ENCODE data around the gene HSPG2.
"Not testable (repeated sequence)": the region's sequence is repeated elsewhere in the genome, so short reads cannot be mapped to it uniquely, and the experiment has no call there.

Gene HSPG2

GRCh38 chr1:21937034-21937371 is at the start of gene HSPG2:
Gene HSPG2, minus strand, starts transcription at chr1:21937310. Its CDS starts 93 bp downstream, at chr1:21937217.
- DNase-seq = no peak

DNA sequence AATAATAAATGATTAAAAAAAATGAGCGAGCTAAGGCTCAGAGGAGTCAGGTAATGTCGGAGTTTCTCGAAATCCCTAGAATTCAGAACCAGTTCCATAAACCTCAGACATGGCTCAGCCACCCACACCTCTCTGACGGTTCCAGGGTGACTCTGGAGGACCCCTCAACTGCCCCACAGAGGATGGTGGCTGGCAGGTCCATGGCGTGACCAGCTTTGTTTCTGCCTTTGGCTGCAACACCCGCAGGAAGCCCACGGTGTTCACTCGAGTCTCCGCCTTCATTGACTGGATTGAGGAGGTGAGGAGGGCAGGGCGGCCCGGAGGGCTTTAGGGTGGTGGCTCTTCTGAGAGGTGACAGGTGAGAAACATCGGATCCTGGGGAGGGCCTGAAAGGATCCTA is 49.3 kb upstream of the HSPG2 start:
- not testable (repeated sequence) for DNase-seq

- not testable (repeated sequence) for DNase-seq
These were observed 48.8 kb upstream of the HSPG2 start for GRCh38 chr1:21985893-21986292.

GRCh38 chr1:21983539-21983938 is 46.4 kb upstream of the HSPG2 start:
- DNase-seq = not testable (repeated sequence)

- DNase-seq = not testable (repeated sequence)
These were observed 45.0 kb upstream of the HSPG2 start for GRCh38 chr1:21982122-21982521.

DNA sequence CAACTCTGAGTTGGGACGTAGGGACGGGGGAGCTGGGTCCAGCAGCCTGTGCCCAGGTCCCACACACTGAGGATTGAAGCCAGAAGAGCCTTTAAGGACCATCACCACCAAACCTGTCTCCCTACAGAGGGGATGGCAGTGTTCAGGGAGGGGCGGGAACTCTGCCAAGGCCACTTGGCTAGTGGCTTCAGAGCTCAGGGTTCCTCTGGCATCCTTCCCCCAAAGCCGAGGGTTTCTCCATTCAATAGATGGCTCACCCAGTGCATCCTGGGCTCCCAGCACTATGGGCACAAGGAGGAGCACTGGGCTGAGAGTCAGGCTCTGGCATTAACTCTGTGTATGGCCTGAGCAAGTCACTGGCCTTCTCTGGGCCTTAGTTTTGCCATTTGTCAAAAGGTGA is 44.1 kb upstream of the HSPG2 start:
- not testable (repeated sequence) for DNase-seq

DNA sequence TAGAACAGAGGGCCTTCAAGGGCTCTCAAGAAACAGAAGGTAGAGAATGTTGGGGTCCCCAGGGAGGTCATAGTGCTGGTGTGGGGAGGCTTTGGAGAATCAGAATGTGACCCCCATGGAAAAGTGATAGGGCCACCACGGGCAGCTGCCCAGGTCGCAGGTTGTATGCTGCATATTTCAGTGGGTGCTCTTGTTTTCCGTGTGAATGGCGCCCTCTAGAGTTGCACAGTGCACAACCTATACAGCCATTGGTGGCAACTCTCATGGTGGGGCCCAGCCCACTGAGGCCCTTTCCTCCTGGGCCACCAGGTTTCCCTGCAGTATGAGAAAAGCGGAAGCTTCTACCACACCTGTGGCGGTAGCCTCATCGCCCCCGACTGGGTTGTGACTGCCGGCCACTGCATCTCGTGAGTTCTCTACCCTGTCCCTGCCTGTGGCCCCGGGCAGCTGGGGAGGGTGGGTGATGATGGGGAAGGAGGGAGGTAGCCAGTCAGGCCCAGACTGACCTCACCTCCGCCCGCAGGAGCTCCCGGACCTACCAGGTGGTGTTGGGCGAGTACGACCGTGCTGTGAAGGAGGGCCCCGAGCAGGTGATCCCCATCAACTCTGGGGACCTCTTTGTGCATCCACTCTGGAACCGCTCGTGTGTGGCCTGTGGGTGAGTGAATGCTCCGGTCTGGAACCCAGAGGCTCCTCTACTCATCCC is 43.6 kb upstream of the HSPG2 start:
- not testable (repeated sequence) for DNase-seq

GRCh38 chr1:21978209-21978608 is 41.1 kb upstream of the HSPG2 start:
- not testable (repeated sequence) for DNase-seq

DNA sequence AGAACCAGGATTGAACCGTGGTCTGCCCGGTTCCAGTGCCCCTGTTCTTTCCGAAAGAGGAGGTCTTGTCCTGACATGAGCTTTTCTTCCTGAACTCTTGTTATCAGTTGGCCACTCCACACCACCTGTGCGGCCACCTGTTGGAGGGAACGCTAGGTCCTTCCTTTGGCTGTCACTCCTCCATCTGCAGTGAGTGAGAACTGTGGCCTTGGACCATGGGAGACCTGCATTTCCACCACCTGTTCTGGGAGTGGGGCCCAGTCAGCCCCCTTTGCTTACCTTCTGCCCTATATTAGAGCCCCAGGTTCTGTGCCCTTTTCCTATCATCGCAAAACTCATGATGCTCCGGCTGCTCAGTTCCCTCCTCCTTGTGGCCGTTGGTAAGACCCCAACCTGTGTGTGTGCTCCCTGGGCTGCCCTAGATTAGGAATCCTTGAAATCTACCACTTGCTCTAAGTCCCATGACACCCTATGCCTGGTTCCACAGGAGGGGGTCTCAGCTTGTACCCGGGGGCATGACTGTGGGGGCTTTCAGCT is 39.7 kb upstream of the HSPG2 start, which contains the start of gene CELA3B:
TSS of gene CELA3B (plus strand) at position 320 of the 537 bp plus-strand sequence. CDS start at position 338, 18 bp downstream.
- DNase-seq = not testable (repeated sequence)

DNA sequence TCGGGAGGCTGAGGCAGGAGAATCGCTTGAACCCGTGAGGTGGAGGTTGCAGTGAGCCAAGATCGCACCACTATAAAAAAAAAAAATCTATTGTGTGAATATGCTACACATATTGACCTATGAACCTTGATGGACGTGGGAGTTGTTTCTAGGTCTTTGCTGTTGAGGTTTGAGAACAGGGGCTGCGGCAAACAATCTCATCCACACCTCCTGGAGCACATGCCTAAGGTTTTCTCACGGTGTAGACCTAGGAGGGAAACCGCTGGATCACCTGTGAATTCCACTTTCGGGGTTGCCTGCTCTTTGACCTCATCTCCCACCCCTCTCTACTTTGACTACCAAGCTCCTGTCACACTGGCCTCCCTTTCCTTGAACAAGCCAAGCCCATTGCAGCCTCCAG is 38.2 kb upstream of the HSPG2 start:
- DNase-seq = not testable (repeated sequence)

DNA sequence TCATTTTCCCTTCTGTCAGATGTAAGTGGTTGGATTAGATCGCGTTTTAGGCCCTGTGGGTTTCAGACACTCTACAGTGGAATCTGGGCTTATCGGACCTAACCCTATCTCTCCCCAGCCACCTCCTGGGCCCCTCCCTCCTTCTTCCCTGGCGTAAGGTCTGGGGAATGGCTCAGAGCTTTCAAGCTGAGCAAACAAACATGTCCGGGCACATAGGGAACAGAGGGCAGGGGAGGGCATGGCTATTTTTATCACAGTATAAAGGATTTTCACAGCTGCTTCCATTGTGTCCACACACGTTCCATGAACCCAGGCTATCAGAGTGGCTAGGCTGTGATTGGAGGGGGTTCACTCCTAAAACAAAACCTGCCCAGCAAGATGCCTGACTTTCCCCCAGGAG is 37.6 kb upstream of the HSPG2 start:
- DNase-seq = not testable (repeated sequence)

DNA sequence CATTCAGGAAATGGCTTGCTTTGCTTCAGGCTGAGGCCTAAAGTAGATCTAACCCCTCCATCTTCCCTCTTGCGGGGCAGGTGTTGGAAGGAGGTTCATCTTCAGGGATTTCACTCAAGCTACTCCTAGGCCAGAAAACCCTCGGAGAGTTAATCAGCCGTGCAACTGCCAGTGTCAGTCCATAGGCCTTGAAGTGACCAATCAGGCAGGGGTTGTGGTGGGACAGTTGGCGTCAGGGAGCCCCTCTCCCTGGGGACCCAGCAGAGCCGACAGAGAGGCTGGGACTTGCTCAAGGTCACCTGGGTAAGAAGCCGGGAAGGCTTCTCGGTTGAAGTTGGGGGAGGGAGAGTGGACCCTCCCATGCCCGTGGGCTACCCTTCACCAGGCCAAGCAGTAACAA is 36.8 kb upstream of the HSPG2 start:
- DNase-seq = not testable (repeated sequence)

DNA sequence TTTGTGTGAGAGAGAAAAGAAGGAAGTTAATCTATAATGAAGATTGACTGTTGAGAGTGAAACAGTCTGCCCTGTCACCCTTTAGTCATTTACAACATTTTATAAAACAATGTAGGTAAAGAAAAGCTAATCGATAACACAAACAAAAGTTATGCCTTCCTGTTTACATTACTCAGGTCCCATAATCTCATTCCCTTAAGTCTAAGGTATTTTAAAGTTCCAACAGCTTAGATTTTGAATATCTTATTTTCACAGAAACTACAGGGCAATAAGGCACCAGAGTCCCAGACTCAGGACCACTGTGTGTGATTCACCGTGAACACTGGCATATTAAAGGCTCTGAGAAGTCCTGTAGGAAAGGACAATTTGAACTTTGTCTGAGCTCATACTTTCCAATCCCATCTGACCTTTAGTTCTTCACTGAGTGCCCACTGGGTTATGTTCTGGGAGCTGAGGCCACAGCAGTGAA is 35.9 kb upstream of the HSPG2 start:
- not testable (repeated sequence) for DNase-seq

- DNase-seq = not testable (repeated sequence)
These were observed 33.4 kb upstream of the HSPG2 start for GRCh38 chr1:21970523-21970922.

DNA sequence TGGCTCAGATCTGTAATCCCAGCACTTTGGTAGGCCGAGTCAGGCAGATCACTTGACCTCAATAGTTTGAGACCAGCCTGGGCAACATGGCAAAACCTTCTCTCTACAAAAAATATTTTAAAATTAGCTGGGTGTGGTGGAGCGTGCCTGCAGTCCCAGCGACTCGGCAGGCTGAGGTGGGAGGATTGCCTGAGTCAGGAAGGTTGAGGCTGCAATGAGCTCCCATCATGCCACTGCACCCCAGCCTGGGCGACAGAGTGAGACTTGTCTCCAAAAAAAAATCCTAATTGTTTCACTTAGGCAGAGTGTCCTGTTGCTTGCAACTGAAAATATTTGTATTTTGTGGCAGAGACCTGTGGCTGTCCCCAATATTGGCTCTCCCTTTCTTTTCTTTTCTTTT is 32.0 kb upstream of the HSPG2 start:
- not testable (repeated sequence) for DNase-seq

DNA sequence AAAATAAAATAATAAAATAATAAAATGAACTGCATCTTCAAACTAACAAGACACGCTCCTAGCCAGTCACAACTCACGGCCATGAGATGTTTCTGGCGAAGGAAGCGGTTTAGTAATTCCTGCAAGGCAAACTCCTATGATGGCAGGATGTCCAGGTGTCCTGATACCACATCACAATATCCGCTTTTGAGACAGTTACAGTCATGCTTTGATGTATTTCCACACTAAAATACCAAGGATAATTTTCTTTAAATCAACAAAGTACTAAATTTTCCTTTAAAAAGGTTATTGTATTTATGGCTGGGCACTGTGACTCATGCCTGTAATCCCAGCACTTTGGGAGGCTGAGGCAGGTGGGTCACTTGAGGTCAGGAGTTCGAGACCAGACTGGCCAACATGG is 30.1 kb upstream of the HSPG2 start:
- DNase-seq = not testable (repeated sequence)

DNA sequence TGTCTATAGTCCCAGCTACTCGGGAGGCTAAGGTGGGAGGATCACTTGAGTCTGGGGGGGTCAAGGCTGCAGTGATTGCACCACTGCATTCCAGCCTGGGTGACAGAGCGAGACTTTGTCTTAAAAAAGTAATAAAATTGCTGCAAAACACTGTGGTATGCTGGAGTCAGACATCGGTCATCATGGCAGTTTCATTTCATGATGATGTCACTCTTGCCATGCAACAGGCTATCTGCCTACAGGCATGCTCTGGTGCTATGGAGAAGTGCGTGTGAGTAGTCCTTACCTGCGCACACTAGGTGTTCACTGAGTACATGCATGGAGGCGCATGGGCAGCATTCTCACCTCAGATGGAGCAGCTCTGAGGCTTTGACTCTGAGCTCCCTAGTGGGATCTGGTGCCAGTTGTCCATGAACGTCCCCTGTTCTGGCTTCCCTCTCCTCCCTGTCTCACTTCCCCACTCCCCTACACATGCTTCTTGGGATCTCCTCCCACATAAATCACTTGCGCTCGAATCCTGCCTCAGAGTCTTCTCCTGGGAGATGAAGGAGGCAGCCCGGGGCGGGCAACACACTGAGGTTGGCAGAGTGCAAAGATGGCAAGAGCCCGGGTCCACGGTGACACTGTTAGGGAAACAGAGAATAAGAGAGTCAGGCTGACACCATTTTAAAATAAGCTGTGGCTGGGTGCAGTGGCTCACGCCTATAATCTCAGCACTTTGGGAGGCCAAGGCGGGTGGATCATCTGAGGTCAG is 29.3 kb upstream of the HSPG2 start:
- no peak for DNase-seq

DNA sequence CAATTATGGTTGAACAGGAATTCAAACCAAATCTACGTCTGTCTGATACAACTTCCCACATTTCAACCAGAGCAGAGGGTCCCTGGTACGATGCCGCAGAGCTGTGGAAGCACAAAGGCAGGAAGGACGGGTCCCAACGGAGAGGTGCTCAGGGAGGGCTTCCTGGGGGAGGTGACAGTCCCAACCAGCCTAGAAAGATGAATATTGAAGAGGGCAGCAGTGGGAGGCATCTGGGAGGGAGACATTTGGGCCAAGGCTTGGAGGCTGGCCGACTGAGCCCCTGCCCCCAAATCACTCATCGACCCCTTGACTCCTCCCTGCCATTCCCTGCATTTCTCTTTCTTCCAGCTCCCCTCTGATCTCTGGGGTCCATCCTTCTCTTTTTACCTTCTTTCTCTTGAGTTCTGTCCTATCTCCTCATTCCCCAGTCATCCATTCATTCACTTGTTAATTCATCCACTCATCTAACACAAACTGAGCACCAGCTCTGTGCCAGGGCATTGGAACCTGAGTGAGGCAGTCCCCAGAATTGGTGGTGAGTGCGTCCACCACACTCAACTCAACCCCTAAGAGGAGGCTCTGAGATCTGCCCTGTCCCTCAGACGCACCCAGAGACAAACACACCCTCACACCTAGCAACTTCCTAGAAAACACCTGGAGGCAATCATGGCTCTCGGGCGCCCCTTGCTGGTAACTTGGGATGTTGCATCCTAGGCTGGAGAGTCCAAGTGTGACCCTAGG is 26.5 kb upstream of the HSPG2 start:
- DNase-seq = no peak

GRCh38 chr1:21961799-21962198 is 24.7 kb upstream of the HSPG2 start:
- no peak for DNase-seq

- no peak for DNase-seq
These were observed 24.2 kb upstream of the HSPG2 start for GRCh38 chr1:21961337-21961736.

DNA sequence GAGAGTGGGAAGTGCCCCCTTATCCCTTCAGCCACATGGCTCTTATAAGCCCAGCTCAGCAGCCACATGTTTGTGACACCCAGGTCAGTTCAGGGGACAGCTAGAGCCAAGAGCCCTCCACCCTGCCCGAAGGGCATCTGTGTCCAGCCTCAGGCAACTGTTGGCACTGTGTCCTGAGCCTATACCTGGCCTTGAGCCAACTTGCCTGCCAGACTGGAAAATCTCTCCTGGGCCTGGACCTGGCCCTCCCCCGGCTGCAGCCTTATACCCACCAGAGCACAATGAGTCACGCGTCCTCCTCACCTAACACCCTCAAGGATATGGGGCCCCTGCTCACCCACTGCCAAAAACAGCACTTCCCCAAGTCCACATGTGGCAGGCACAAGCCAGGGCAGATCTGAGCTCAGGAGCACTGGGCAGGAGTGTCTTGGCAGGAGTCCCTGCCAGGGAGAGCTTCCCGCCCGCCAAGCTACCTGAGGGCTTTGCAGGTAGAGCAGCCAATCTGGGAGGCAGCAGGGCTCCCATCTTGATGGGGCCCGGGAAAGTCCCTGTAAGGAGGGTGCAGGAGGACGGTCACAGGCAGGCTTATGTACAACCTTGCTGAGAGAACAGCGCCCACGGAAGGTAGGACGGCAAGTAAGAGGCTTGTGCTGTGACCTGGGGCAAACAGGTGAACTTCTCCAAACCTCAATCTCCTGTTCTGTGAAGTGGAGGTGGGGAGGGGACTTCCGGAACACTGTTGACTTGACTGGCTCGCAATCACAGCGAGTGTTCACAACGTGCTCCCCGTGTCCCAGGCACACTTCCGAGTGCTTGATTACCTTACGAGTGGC is 19.8 kb upstream of the HSPG2 start:
- no peak for DNase-seq
